ENCODE data around the gene ARAP2. TPM values are rescaled to one million over a fixed set of nuclear protein-coding genes. Genes with fewer than 3 reads are reported as not detected.

ARAP2 gene
- total RNA-seq, 1 donor from 2014 or later = 57.1 TPM

DNA sequence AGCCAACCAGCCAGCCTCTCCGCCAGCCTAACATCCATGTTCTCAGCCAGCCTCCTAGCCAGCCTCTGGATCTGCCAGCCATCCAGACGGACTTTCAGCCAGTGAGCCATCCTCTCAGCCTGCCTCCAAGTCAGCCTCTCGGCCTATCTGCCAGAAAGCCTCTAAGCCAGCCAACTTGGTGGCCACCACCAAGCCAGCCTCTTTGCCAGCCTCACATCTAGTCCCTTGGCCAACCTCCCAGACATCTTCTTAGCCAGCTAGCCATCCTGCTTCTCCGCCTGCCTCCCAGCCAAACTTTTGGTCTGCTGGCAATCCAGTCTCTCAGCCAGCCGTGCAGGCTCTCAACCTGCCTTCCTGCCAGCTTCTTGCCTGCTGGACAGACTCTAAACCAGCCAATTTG is 16.4 kb upstream of the ARAP2 start:
- no peak for FAIRE-seq

DNA sequence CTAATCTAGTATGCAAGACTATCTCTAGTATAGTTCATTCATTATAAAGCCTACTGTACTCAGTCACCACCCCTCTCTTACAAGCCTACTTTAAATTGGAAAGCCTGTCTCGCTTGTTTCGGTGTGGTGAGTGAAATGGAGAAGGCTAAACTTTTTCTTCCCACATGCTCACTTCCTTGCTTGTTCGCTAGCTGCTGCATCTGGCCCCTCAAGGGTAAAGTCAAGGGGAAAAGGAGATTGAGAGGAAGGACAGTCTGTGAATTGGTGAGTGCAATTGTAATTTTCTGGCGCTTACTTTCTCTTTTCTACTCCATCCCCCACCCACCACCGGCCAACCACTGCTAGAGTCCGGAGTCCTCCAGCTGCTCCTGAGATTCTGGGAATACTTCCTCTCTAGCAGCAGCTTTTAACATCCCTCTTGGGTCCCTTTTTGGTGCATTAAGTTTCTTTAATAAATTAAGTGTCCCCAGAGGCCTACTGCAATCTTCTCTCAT is 12.1 kb upstream of the ARAP2 start:
- no peak for DNase-seq (ENCODE audit: low spot score in 2 of 2)

More for the DNA sequence above, 16.4 kb upstream of the ARAP2 start:
- DNase-seq (ENCODE audit: low spot score in 2 of 2) = no peak

GRCh38 chr4:36255577-36255976 is 11.3 kb upstream of the ARAP2 start:
- no peak for FAIRE-seq

More for the DNA sequence above, 12.1 kb upstream of the ARAP2 start:
- no peak for FAIRE-seq

GRCh38 chr4:36254371-36254770 is 10.1 kb upstream of the ARAP2 start:
- FAIRE-seq (no peak), DNase-seq (ENCODE audit: low spot score in 2 of 2) (no peak)

More at GRCh38 chr4:36255577-36255976, 11.3 kb upstream of the ARAP2 start:
- no peak for DNase-seq (ENCODE audit: low spot score in 2 of 2)

- no peak for FAIRE-seq
- no peak for DNase-seq (ENCODE audit: low spot score in 2 of 2)
Observed at GRCh38 chr4:36251983-36252382, 7.7 kb upstream of the ARAP2 start.

- FAIRE-seq (no peak), DNase-seq (ENCODE audit: low spot score in 2 of 2) (no peak)
Observed at GRCh38 chr4:36249610-36250009, 5.3 kb upstream of the ARAP2 start.

- DNase-seq (ENCODE audit: low spot score in 2 of 2) = peak; percentile 44 to 60
- FAIRE-seq = no peak
Observed at GRCh38 chr4:36243355-36244256, 708 bp downstream of the ARAP2 start.

- FAIRE-seq = peak; percentile 43
- no peak for DNase-seq (ENCODE audit: low spot score in 2 of 2)
Observed at GRCh38 chr4:36242629-36243354, 1.5 kb downstream of the ARAP2 start.

DNA sequence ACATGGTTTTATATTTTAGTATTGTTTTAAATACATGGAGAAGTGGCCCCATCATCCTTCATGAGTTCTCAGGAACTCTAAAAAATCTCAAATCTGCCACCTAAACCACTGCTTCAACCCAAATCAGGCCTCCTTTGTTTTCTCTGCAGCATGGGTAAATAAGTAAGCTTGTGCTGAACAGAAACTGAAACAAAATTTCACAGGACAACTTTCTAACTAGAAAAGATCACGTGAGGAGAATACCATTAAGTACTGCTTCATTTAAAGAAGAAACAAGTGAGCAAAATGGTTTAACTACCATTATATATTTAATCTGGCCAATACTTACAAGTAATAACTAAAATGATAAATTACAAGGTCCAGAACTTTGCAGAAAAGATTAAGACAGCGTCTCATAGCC is 2.5 kb downstream of the ARAP2 start:
- FAIRE-seq (no peak), DNase-seq (ENCODE audit: low spot score in 2 of 2) (no peak)

DNA sequence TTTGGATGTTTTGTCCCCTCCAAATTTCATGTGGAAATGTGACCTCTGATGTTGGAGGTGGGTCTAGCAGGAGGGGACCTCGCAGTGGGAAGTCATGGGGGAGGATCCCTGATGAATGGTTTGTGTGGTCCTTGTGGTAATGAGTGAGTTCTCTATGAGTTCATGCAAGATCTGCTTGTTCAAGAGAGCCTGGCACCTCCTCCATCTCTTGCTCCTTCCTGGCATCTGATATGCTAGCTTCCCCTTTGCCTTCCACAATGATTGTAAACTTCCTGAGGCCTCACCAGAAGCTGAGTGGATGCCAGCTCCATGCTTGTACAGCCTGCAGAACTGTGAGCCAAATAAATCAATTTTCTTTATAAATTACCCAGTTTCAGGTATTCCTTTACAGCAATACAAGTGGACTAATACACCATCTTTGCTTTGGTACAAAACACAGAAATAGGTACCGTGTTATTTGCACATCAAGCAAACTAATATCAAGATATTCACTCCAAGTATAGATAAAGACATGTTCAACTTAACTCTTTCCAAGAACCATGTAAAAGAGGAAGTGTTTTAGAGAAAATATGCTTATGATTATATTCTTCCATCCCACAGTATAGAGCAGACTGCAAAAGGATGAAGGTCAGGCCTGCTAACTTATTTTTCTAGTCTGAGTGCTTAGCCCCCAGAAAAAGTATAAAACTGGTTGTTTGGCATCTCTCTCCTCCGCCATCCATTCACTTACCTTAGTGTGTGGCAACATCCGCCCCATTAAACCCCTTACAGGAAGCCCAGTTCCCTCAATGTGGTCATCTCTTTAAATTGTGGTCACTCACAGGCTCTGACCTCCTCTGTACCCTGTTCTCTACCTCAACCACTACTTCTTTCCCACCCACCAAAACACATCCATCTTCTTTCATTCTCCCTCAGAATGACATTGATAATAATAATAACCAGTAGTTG is 6.7 kb downstream of the ARAP2 start:
- FAIRE-seq (no peak), DNase-seq (ENCODE audit: low spot score in 2 of 2) (no peak)

DNA sequence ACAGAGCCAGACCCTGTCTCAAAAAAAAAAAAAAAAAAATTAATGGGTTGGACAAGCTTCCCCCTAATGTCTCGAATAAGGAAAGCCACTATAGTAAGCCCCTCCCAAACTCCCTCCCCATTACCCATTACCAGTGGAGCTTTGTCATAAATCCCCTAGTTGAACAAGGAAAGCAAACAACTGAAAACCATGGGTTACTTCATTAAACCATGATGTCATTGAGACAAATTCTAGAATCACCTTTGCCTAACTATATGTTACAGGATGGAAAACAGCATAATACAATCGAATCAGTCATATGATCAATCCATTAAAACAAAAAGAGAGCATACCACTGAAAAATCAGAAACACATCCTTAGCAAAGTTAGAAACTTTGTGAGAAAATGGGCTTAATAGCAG is 8.2 kb downstream of the ARAP2 start:
- FAIRE-seq (no peak), DNase-seq (ENCODE audit: low spot score in 2 of 2) (no peak)

DNA sequence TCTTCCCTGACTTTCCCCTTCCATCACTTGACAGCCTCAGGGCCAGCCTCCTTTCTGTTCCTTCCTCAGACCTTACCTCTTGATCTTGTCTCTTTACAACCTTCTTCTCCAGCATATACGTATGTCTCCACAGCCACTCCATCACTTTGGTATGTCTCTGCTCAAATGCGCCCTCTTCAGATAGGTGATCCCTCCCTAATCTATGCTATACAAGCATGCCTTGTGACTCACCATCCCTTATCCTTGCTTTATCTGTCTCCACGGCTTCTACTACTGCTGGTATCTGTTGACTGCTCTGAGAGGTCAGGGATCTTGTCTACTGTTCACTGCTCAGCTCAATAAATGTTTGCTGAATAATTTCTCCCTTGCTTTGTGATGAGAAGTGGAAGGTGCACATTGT is 9.0 kb downstream of the ARAP2 start:
- no peak for DNase-seq (ENCODE audit: low spot score in 2 of 2)
- no peak for FAIRE-seq

DNA sequence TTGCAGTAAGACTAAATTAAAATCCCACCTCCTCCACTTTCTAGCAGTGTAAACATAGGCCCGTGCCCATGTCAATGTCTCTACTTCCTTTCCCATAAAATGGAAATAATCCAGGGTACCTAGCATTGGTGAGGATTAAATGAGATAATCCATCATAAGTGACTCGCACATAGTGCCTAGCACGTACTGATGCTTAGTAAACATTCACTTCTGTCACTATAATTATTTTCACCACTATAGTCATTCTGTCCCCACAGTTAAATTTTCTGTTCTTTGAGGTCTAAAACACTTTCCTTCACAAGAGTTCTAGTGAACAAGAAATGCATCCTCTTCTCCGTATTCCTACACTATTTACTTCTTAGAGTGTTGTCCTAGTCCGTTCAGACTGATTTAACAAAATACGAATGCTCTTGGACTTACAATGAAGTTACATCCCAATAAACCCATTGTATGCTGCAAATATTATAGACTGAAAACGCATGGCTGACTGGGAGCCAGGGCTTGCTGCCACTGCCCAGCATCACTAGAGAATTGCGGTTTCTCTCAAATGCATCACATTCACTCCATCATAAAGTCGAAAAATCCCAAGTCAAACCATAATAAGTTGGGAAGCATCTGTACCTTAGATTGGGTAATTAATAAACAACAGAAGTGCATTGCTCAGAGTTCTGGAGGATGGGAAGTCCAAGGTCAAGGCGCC is 10.6 kb downstream of the ARAP2 start:
- DNase-seq (ENCODE audit: low spot score in 2 of 2) = no peak
- FAIRE-seq = no peak

DNA sequence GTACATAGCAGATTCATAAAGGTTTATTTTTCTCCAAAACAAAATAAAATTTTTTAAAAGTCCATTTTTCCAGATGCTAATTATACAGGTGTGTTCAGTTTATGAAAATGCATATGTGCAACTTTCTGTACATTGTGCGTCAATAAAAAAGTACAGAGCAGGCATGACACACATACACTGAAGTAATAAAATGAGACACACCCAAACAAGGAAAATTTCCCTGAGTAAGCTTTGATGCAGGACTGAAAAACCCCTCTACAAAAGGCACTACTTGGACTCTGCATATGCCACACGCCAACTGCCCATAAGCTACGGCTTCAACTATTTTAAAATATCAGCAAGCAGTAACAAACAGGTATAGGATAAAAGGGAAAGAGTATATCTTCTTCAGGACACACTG is 13.8 kb downstream of the ARAP2 start:
- FAIRE-seq = no peak
- DNase-seq (ENCODE audit: low spot score in 2 of 2) = no peak

DNA sequence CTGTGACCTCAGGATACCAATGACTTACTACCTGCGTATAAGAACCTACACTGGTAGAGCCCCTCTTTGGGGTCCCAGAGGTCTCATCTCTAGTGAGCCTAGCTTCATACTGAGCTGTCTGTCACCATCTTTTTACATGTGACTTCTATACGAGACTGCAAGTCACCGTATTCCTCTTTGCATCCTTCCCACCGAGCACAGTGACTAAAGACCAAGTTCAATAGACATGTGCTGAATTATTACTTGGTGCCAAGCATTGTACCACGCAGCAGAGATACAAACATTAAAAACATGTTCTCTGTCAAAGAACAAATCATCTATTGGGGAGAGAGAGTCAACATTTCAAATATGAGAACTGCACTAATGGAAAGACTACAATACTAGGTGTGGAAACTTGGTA is 16.4 kb downstream of the ARAP2 start:
- no peak for DNase-seq (ENCODE audit: low spot score in 2 of 2)
- no peak for FAIRE-seq

- no peak for FAIRE-seq
Observed at GRCh38 chr4:36226430-36227227, 17.7 kb downstream of the ARAP2 start.

DNA sequence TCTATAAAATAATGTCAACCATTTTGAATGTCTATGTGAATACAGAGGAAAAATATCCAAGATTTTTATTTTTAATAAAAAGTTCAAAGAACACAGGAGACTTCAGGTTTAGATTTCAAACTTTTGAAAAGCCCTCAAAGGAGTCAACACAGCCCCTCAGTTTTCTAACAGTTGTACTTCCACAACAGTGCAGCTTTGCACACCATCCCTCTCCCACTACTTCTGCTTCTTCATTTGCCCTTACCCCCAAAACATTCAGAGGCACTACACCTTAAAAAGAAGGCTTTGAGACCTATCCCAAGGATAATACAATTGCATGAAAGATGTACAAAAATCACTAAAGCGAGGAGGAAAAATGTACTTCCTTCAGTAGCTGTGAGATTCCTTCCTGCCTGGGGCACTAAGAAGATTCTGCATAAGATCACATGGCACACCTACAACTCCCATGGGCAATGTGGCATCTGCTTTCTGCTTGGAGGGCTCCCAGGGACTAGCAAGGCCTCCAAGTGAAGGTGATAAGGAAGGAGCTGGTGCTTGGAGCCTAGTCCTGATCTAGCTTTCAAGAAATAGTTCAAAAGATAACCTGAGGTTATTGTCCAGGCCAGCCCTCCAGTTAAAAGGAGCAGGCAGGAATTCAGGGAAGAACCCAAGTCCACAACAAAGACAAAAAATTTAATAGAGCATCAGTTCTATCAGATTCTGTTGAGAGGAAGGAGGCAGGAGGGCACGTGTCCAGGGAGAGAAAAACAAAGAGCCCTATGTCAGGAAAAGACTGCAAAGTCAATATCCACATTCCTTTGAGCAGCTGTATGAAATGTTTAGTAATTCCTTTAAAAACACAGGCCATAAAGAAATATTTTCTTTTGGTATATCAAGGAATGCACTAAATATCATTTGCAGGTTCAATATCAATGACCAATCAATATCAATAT is 19.1 kb downstream of the ARAP2 start:
- DNase-seq (ENCODE audit: low spot score in 2 of 2) (no peak), FAIRE-seq (no peak)

More at GRCh38 chr4:36226430-36227227, 17.7 kb downstream of the ARAP2 start:
- DNase-seq (ENCODE audit: low spot score in 2 of 2) = no peak

DNA sequence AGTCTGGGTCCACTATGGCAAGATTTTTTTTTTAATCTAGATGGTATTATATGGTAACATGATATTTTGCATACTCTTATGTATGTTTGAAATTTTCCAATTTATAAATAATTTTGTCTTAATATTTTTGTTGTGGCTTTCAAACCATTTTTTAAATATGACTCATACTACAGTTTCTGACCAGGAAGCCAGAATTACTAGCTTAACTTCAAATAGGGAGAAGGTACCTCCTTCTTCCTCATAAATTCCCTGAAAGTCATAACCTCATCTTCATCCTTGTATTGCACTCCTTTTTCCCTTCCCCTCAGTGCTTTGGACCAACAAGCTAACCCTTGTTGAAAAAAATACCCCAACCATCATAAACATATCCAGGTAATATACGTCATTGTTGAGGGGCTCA is 21.6 kb downstream of the ARAP2 start:
- DNase-seq (ENCODE audit: low spot score in 2 of 2) (no peak), FAIRE-seq (peak; percentile 36)

All from frontal cortex (tissue), 4 donors.